Measurements from ENCODE around the gene TOP3B. TPM values are rescaled to one million over a fixed set of nuclear protein-coding genes. Genes with fewer than 3 reads are reported as not detected.

Gene TOP3B
- total and polyA plus RNA-seq, 9 of the 15 experiments (the other 6 are each of a cell fraction or from before 2014, with no cell fraction given), result 3.0 to 188 (median 112) TPM

- TF ChIP-seq HMGN3 (IDR thresholded peaks at IDR 0.05; ENCODE audit: borderline replicate concordance, extremely low read depth, insufficient read length, low read depth, low read length) (no peak), ZBTB40 (IDR thresholded peaks at IDR 0.05) (no peak), ZBTB40 (CRISPR knock-in tag; IDR thresholded peaks at IDR 0.05) (no peak), ZBTB11 (CRISPR knock-in tag; IDR thresholded peaks at IDR 0.05) (0 out of 6 replicates have a peak, but pooled peaks of 1 of the 3 experiments have one; percentile 32), ETV6 (IDR thresholded peaks at IDR 0.05; ENCODE audit: borderline replicate concordance in 1 of 2, low read depth in 2 of 2, low read length in 1 of 2) (no peak), ETV6 (CRISPR knock-in tag; IDR thresholded peaks at IDR 0.05; ENCODE audit: borderline replicate concordance) (no peak), KDM4B (IDR thresholded peaks at IDR 0.05; ENCODE audit: borderline replicate concordance in 2 of 2, low read depth in 1 of 2) (no peak), HNRNPH1 (optimal IDR thresholded peaks at IDR 0.05; ENCODE audit: low read depth, low read length) (no peak), SFPQ (IDR thresholded peaks at IDR 0.05; ENCODE audit: low read depth, low read length) (no peak), RFX5 (IDR thresholded peaks at IDR 0.05; ENCODE audit: low read depth, low read length) (no peak), ZNF699 (CRISPR knock-in tag; IDR thresholded peaks at IDR 0.05; ENCODE audit: insufficient replicate concordance) (no peak), HDAC6 (IDR thresholded peaks at IDR 0.05; ENCODE audit: low read depth, low read length) (no peak)
Measured at GRCh38 chr22:21965762-21966288, 16.8 kb downstream of the TOP3B start (continued).
